Measurements from ENCODE around the gene NDUFAF2. TPM values are rescaled to one million over a fixed set of nuclear protein-coding genes. Genes with fewer than 3 reads are reported as not detected.
"Not testable (repeated sequence)": the region's sequence is repeated elsewhere in the genome, so short reads cannot be mapped to it uniquely, and the experiment has no call there.

NDUFAF2 gene
- total RNA-seq, 2 experiments from 2014 or later, result 41.2 to 46.6 TPM

GRCh38 chr5:60961685-60962084 lies 16.7 kb downstream of the NDUFAF2 start:
- ChIA-PET CTCF (interaction anchor here (3.8 kb wide), 1 partner anchor 16 kb away, joined by 11 read pairs; the partner anchor contains the start of genes ERCC8 and NDUFAF2), POLR2A (no interaction called here)
- no peak overlapping the region for H3K4me3 Mint-ChIP-seq
- ATAC-seq, result no peak
- H3K9me3 Mint-ChIP-seq, result peaks cover 10% of the 10 kb centered on the region
- intact Hi-C loops (cut with micrococcal nuclease), result no loop called here
- H3K27me3 Mint-ChIP-seq, result no peaks in the 10 kb centered on the region
- H3K4me1 Mint-ChIP-seq (ENCODE audit: low read depth), result peaks cover 14% of the 10 kb centered on the region
- TF ChIP-seq CTCF (IDR thresholded peaks at IDR 0.05), result no peak
- H3K36me3 Mint-ChIP-seq (ENCODE audit: low read depth), result peaks cover 13% of the 10 kb centered on the region
- no peak for DNase-seq
- no peak overlapping the region for H3K27ac Mint-ChIP-seq

DNA sequence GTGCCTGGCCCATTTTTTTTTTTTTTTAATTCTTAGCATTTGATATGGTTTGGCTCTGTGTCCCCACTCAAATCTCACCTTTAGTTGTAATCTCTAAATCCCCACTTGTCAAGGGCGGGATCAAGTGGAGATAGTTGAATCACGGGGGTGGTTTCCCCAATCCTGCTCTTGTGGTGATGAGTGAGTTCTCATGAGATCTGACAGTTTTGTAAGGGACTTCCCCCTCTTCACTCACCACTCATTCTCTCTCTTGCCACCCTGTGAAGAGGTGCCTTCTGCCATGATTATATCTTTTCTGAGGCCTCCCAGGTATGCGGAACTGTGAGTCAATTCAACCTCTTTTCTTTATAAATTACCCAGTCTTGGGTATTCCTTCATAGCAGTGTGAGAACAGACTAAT lies 27.2 kb downstream of the NDUFAF2 start:
- H3K4me3 Mint-ChIP-seq, result no peak overlapping the region

DNA sequence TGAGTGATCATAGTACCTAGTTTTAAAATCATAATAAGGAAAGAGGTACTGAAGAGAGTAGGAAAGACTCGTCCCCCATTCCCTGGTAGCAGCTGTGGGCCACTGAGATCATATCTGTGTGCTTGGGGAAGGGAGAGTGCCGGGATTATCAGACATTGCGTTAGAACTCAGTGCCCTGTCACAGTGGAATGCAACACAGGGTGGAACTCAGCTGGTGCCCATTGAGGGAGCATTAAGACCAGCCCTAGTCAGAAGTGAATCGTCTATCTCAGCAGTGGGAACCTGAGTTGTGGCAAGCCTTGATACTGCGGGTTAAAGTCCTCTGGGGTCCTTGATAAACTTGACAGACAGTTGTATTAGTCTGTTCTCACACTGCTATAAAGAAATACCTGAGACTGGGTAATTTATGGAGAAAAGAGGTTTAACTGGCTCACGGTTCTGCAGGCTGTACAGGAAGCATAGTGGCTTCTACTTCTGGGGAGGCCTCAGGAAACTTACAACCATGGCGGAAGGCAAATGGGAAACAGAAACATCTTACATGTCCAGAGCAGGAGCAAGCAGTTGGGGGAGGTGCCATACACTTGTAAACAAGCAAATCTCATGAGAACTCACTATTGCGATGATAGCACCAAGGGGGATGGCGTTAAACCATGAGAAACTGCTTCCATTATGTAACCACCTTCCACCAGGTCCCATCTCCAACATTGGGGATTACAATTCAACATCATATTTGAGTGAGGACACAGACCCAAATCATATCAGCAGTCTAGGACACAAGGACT lies 33.1 kb downstream of the NDUFAF2 start:
- Mint-ChIP-seq H3K9me3 (peaks cover 15% of the 10 kb centered on the region), H3K4me1 (ENCODE audit: low read depth) (peaks cover 3% of the 10 kb centered on the region), H3K27me3 (no peaks in the 10 kb centered on the region), H3K4me3 (no peak overlapping the region), H3K27ac (no peak overlapping the region), H3K36me3 (ENCODE audit: low read depth) (peaks cover 28% of the 10 kb centered on the region)
- POLR2A ChIA-PET, result no interaction called here
- no peak for TF ChIP-seq CTCF (IDR thresholded peaks at IDR 0.05)
- ATAC-seq (no peak), DNase-seq (no peak)
- CTCF ChIA-PET, result no interaction called here
- intact Hi-C loops (cut with micrococcal nuclease), result no loop called here

More for the DNA sequence above, 27.2 kb downstream of the NDUFAF2 start:
- H3K27ac Mint-ChIP-seq, result peak overlapping the region; percentile 59
- H3K36me3 Mint-ChIP-seq (ENCODE audit: low read depth), result peaks cover 38% of the 10 kb centered on the region
- no peak for TF ChIP-seq CTCF (IDR thresholded peaks at IDR 0.05)
- peak; percentile 71 for DNase-seq
- intact Hi-C loops (cut with micrococcal nuclease), result no loop called here
- H3K27me3 Mint-ChIP-seq, result no peaks in the 10 kb centered on the region
- H3K4me1 Mint-ChIP-seq (ENCODE audit: low read depth), result peaks cover 11% of the 10 kb centered on the region
- peak; percentile 99 for ATAC-seq
- H3K9me3 Mint-ChIP-seq, result peaks cover 16% of the 10 kb centered on the region
- CTCF ChIA-PET, result no interaction called here
- POLR2A ChIA-PET, result interaction anchor here (1.0 kb wide), 1 partner anchor 305 kb away, joined by 4 read pairs; no protein-coding TSS in a partner anchor

DNA sequence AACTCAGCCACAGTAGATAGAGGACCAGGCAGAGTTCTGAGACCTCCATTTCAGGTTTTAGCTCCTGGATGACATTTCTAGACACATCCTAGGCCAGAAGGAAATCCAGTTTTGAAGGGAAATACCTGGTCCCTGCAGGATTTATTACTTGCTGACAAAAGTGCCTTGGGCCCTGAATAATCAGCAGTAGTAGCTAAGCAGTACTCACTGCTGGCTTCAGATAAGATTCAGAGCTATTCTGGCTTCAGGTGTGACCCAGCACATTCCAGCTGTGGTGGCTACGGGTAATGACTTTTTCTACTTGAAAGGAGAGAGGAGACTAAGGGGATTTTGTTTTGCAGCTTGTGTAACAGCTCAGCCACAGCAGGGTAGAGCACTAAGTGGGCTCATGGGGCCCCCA lies 34.0 kb downstream of the NDUFAF2 start:
- Mint-ChIP-seq H3K9me3 (peaks cover 15% of the 10 kb centered on the region), H3K27me3 (no peaks in the 10 kb centered on the region), H3K27ac (no peak overlapping the region), H3K4me3 (no peak overlapping the region), H3K36me3 (ENCODE audit: low read depth) (peaks cover 23% of the 10 kb centered on the region), H3K4me1 (ENCODE audit: low read depth) (peaks cover 3% of the 10 kb centered on the region)
- ChIA-PET POLR2A (no interaction called here), CTCF (no interaction called here)
- ATAC-seq, result no peak
- intact Hi-C loops (cut with micrococcal nuclease), result no loop called here
- no peak for TF ChIP-seq CTCF (IDR thresholded peaks at IDR 0.05)
- DNase-seq, result no peak

- DNase-seq (no peak), ATAC-seq (no peak)
- intact Hi-C loops (cut with micrococcal nuclease), result no loop called here
- Mint-ChIP-seq H3K9me3 (peaks cover 19% of the 10 kb centered on the region), H3K36me3 (ENCODE audit: low read depth) (peaks cover 31% of the 10 kb centered on the region), H3K4me3 (no peak overlapping the region), H3K27ac (no peak overlapping the region), H3K27me3 (no peaks in the 10 kb centered on the region), H3K4me1 (ENCODE audit: low read depth) (no peaks in the 10 kb centered on the region)
- ChIA-PET CTCF (no interaction called here), POLR2A (no interaction called here)
- TF ChIP-seq CTCF (IDR thresholded peaks at IDR 0.05), result no peak
Measured at GRCh38 chr5:60980511-60980910, 35.5 kb downstream of the NDUFAF2 start.

GRCh38 chr5:60982127-60982526 lies 37.1 kb downstream of the NDUFAF2 start:
- H3K27ac Mint-ChIP-seq; POLR2A ChIA-PET; DNase-seq; intact Hi-C loops (cut with micrococcal nuclease); CTCF ChIA-PET; H3K27me3 Mint-ChIP-seq; H3K4me3 Mint-ChIP-seq; H3K4me1 Mint-ChIP-seq (ENCODE audit: low read depth); ATAC-seq: not testable (repeated sequence)
- Mint-ChIP-seq H3K36me3 (ENCODE audit: low read depth) (peaks cover 37% of the 10 kb centered on the region), H3K9me3 (peaks cover 30% of the 10 kb centered on the region)
